Lower leg skin (tissue), 4 donors: ENCODE data around the gene LRRFIP1. TPM values are rescaled to one million over a fixed set of nuclear protein-coding genes. Genes with fewer than 3 reads are reported as not detected.

ENCODE experiments used
- DNase-seq, 2 donors: peaks; one replicate each; pipeline ENCODE4 v3.0.0-alpha.2; 2019; ENCODE audit warnings: low spot score in 2 of 2
- H3K4me3 ChIP-seq: fragments of 200-600 bp; sonication (generic); 2 replicates; pipeline ENCODE4 v1.5.1; 2017; ENCODE audit warnings: mild to moderate bottlenecking, low read depth; ENCODE audit not compliant: poor library complexity, severe bottlenecking
- POLR2A ChIP-seq, 2 donors: fragments of 450-650 bp; IDR thresholded peaks; one replicate each; pipeline ENCODE4 v1.6.1; 2016 to 2017; ENCODE audit warnings: antibody characterized with exemption in 2 of 2, mild to moderate bottlenecking in 1 of 2, moderate library complexity in 1 of 2
- WGBS, 2 donors: methylation state at CpG; one replicate each; pipeline ENCODE4 v1.1.5; 2018; 5-methylcytosine and 5-hydroxymethylcytosine counted together
- intact Hi-C: fragments of 100-400 bp; cut with DNase I; formaldehyde crosslinking; loops from one replicate; pipeline ENCODE4 v1.15.0; 2023; ENCODE audit warnings: low total_unique reads
- total RNA-seq, 4 donors: library from RNA; depleted of rRNA; stranded (reverse); fragments of >200 nt; gene quantifications; one replicate each; pipeline ENCODE4 v1.1.0, GENCODE V29; 2016
- TF ChIP-seq, protein P1 (sequence below), 3 donors: fragments of 450-650 bp; IDR thresholded peaks; one replicate each; pipeline ENCODE4 v1.5.1; 2016; ENCODE audit warnings: antibody characterized with exemption in 3 of 3, mild to moderate bottlenecking in 3 of 3, moderate library complexity in 2 of 3

The LRRFIP1 gene
- total RNA-seq, 4 donors from 2014 or later = 45.5 to 88.0 (median 67.5) TPM

GRCh38 chr2:237721458-237721857, 94.1 kb downstream of the LRRFIP1 start:
- intact Hi-C loops = no loop called here
- 60 to 62% methylated on average over 5 of the region's 5 CpGs for WGBS, 2 donors
- no peak overlapping the region for H3K4me3 ChIP-seq
- DNase-seq = no peak
- no peak for TF ChIP-seq POLR2A (IDR thresholded peaks at IDR 0.05)
- TF ChIP-seq, protein P1, sequence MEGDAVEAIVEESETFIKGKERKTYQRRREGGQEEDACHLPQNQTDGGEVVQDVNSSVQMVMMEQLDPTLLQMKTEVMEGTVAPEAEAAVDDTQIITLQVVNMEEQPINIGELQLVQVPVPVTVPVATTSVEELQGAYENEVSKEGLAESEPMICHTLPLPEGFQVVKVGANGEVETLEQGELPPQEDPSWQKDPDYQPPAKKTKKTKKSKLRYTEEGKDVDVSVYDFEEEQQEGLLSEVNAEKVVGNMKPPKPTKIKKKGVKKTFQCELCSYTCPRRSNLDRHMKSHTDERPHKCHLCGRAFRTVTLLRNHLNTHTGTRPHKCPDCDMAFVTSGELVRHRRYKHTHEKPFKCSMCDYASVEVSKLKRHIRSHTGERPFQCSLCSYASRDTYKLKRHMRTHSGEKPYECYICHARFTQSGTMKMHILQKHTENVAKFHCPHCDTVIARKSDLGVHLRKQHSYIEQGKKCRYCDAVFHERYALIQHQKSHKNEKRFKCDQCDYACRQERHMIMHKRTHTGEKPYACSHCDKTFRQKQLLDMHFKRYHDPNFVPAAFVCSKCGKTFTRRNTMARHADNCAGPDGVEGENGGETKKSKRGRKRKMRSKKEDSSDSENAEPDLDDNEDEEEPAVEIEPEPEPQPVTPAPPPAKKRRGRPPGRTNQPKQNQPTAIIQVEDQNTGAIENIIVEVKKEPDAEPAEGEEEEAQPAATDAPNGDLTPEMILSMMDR (IDR thresholded peaks at IDR 0.05) = no peak

DNA sequence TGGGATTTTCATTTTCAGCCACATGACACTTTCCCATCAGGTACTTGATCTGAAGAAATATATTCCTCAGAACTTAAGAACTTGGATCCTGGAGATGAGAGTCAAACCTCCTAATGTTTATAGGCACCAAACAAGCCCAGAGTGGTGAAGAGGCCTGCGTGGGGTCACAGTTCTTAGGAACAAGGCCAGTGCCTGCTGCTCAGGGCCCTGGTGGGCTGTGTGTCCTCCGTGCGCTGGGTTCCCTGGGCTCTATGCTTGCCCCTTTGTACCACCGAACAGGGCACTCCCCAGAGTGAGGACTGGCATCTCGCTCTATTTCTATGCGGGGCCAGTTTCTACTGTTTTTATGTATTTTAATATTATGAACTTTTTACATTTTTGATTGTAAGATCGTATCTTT, 95.2 kb downstream of the LRRFIP1 start:
- TF ChIP-seq POLR2A (IDR thresholded peaks at IDR 0.05) = no peak
- TF ChIP-seq, protein P1 (IDR thresholded peaks at IDR 0.05) = no peak
- intact Hi-C loops = loop anchor here (1.0 kb wide), 1 partner anchor 16 kb away; no protein-coding TSS in a partner anchor
- peak in 1 of 2 donors; percentile 83 for DNase-seq
- no peak overlapping the region for H3K4me3 ChIP-seq
- 95 to 97% methylated on average over 7 of the region's 7 CpGs for WGBS, 2 donors

DNA sequence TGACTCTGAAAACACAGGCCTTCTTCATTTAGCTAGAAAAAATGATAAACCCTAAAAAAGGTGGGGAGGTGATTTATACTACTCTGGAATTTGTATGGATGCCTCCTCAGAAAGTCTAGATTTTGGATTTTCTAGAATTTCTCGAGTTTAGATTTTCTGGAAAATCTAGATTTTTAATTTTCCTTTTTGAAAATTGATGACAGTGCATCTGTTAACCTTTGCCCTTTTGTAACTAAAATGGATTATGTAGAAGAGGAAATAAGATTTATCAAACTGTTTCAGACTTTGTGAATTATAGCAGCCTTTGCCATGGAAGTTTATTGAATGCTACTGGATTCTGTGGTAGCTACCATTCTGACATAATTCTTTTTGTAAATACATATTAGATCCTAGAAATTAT, 95.6 kb downstream of the LRRFIP1 start:
- intact Hi-C loops = loop anchor here (1.0 kb wide), 1 partner anchor 15 kb away; no protein-coding TSS in a partner anchor
- no peak for DNase-seq
- no peak overlapping the region for H3K4me3 ChIP-seq
- TF ChIP-seq, protein P1 (IDR thresholded peaks at IDR 0.05) = no peak
- no peak for TF ChIP-seq POLR2A (IDR thresholded peaks at IDR 0.05)
- 90 to 93% methylated on average over 1 of the region's 1 CpG for WGBS, 2 donors

GRCh38 chr2:237723602-237724001, 96.2 kb downstream of the LRRFIP1 start:
- peak in 1 of 2 donors; percentile 79 for DNase-seq
- TF ChIP-seq, protein P1 (IDR thresholded peaks at IDR 0.05) = no peak
- no peak for TF ChIP-seq POLR2A (IDR thresholded peaks at IDR 0.05)
- WGBS, 2 donors = 32 to 34% methylated on average over 3 of the region's 3 CpGs
- H3K4me3 ChIP-seq = no peak overlapping the region
- intact Hi-C loops = loop anchor here (1.0 kb wide), 1 partner anchor 15 kb away; no protein-coding TSS in a partner anchor

GRCh38 chr2:237724811-237725478, 97.6 kb downstream of the LRRFIP1 start:
- intact Hi-C loops = no loop called here
- TF ChIP-seq, protein P1 (IDR thresholded peaks at IDR 0.05) = no peak
- TF ChIP-seq POLR2A (IDR thresholded peaks at IDR 0.05) = no peak
- DNase-seq = peak in 1 of 2 donors; percentile 66
- no peak overlapping the region for H3K4me3 ChIP-seq
- WGBS, 2 donors = 84 to 89% methylated on average over 9 of the region's 9 CpGs
